GM12878 (cell line): ENCODE data around the gene CPLX1.

Source experiments
- CBX5 ChIP-seq: sonication (generic); IDR thresholded peaks from 2 replicates; pipeline ENCODE4 v1.6.1; 2016; ENCODE audit warnings: low read depth, moderate library complexity, mild to moderate bottlenecking, inconsistent platforms
- MTA3 ChIP-seq: IDR thresholded peaks from 2 replicates; pipeline ENCODE4 v1.6.1; 2012; ENCODE audit warnings: low read length, inconsistent platforms, borderline replicate concordance
- MXI1 ChIP-seq: fragments of 150-350 bp; IDR thresholded peaks from 2 replicates; pipeline ENCODE4 v1.6.1; 2011; ENCODE audit warnings: low read depth, mild to moderate bottlenecking, inconsistent platforms, low read length, improper control_type of control experiment
- POLR2AphosphoS5 ChIP-seq: IDR thresholded peaks from 2 replicates; pipeline ENCODE4 v1.6.1; 2011; ENCODE audit warnings: mild to moderate bottlenecking, low read length, inconsistent platforms
- REST ChIP-seq: IDR thresholded peaks from 2 replicates; pipeline ENCODE4 v1.6.1; 2012; ENCODE audit warnings: mild to moderate bottlenecking, low read depth, low read length
- TAF1 ChIP-seq: IDR thresholded peaks from 2 replicates; pipeline ENCODE4 v1.6.1; 2011; ENCODE audit warnings: mild to moderate bottlenecking, low read depth, low read length, borderline replicate concordance
- ZBTB40 ChIP-seq: fragments of 450-650 bp; IDR thresholded peaks from 2 replicates; pipeline ENCODE4 v1.6.1; 2016; ENCODE audit warnings: mild to moderate bottlenecking, moderate library complexity, borderline replicate concordance
- ZNF24 ChIP-seq: fragments of 450-650 bp; IDR thresholded peaks from 2 replicates; pipeline ENCODE4 v1.6.1; 2017; ENCODE audit warnings: antibody characterized with exemption, mild to moderate bottlenecking
- ZSCAN29 ChIP-seq: fragments of 450-650 bp; IDR thresholded peaks from 2 replicates; pipeline ENCODE4 v1.6.1; 2017; ENCODE audit warnings: mild to moderate bottlenecking, moderate library complexity

GRCh38 chr4:776743-777441 is 49.0 kb downstream of the CPLX1 start:
- TF ChIP-seq POLR2AphosphoS5, result 0 out of 2 replicates have a peak, but pooled peaks have one; percentile 5
- no peak for TF ChIP-seq MTA3
- no peak for TF ChIP-seq REST
- no peak for TF ChIP-seq TAF1
- TF ChIP-seq CBX5, result no peak
- TF ChIP-seq ZNF24, result no peak
- TF ChIP-seq ZSCAN29, result no peak
- no peak for TF ChIP-seq MXI1
- TF ChIP-seq ZBTB40, result no peak
